Lower leg skin (tissue), 3 donors: ENCODE measurements around the gene REV3L.

Experiments used
- CTCF ChIP-seq, 3 donors: fragments of 450-650 bp; IDR thresholded peaks; one replicate each; pipeline ENCODE4 v1.5.1; 2016; ENCODE audit warnings: antibody characterized with exemption in 3 of 3, mild to moderate bottlenecking in 3 of 3, moderate library complexity in 2 of 3
- POLR2A ChIP-seq, 2 donors: fragments of 450-650 bp; IDR thresholded peaks; one replicate each; pipeline ENCODE4 v1.6.1; 2016 to 2017; ENCODE audit warnings: antibody characterized with exemption in 2 of 2, mild to moderate bottlenecking in 1 of 2, moderate library complexity in 1 of 2

- TF ChIP-seq CTCF (IDR thresholded peaks at IDR 0.05) (no peak), POLR2A (IDR thresholded peaks at IDR 0.05) (no peak)
Observed at GRCh38 chr6:111277819-111278218, 205.2 kb downstream of the REV3L start.
